Measurements from ENCODE around the gene UNC13D. TPM values are rescaled to one million over a fixed set of nuclear protein-coding genes. Genes with fewer than 3 reads are reported as not detected.

The UNC13D gene
- polyA plus RNA-seq, 1 donor (not counting 4 experiments of a cell fraction or from before 2014, with no cell fraction given) = 0.25 TPM

DNA sequence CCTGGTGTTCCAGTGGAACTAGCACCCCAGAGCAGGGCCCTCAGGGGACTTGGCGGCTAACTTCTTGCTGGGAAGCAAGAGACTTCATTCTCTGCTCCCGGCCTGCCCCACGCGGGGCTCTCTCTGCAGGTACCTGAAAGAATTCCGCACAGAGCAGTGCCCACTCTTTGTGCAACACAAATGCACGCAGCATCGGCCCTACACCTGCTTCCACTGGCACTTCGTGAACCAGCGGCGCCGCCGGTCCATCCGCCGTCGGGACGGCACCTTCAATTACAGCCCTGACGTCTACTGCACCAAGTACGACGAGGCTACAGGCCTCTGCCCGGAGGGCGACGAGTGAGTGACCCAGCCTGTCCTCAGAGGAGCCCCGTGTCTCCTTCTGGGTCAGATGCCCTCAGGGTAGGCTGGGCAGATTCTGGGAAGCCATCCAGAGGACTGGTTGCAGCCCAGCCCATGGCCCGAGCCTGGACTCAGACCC lies 34.5 kb downstream of the UNC13D start:
- Histone ChIP-seq H3K27me3 (ENCODE audit: control insufficient read depth, extremely low read depth, insufficient read depth, low read length) (no peaks in the 10 kb centered on the region), H3K36me3 (ENCODE audit: control insufficient read depth in 2 of 2, extremely low read depth in 1 of 2, insufficient read depth in 2 of 2, low read length in 2 of 2) (peaks cover 2 to 3% of the 10 kb centered on the region in 2 experiments), H3K4me2 (ENCODE audit: control insufficient read depth, extremely low read depth, insufficient read depth, low read depth, low read length) (peak overlapping the region; percentile 51), H4K20me1 (ENCODE audit: control insufficient read depth, extremely low read depth, insufficient read depth, low read length) (no peaks in the 10 kb centered on the region), H3K4me1 (ENCODE audit: control insufficient read depth, extremely low read depth, insufficient read depth, low read length) (peaks cover 25% of the 10 kb centered on the region), H3K9me3 (ENCODE audit: control insufficient read depth, low read depth, low read length) (no peaks in the 10 kb centered on the region), H3K4me3 (ENCODE audit: control insufficient read depth in 2 of 3, extremely low read depth in 1 of 3, insufficient read depth in 2 of 3, low read depth in 1 of 3, low read length in 3 of 3) (no peak overlapping the region), H3K27ac (ENCODE audit: control insufficient read depth, insufficient read depth, low read length) (peak overlapping the region; percentile 61), H2AFZ (ENCODE audit: control insufficient read depth, low read length) (no peak overlapping the region), H3K9me1 (ENCODE audit: control insufficient read depth, extremely low read depth, insufficient read depth, low read length) (peaks cover 3% of the 10 kb centered on the region), H3K9ac (ENCODE audit: control insufficient read depth, extremely low read depth, insufficient read depth, low read length) (peak overlapping the region; percentile 67), H3K79me2 (ENCODE audit: control insufficient read depth, insufficient read depth, low read length) (no peaks in the 10 kb centered on the region)
- dilution Hi-C loops (cut with MboI; ENCODE audit: extremely low pct_ligation_motif_present, low sequenced_read_pairs) = no loop called here
- no peak for TF ChIP-seq CTCF (optimal IDR thresholded peaks at IDR 0.05 in 1 of 3, IDR thresholded peaks at IDR 0.05 in 1 of 3, conservative IDR thresholded peaks at IDR 0.05 in 1 of 3; ENCODE audit: extremely low read depth in 1 of 3, insufficient read depth in 2 of 3, low read length in 3 of 3)
- TF ChIP-seq EZH2 (IDR thresholded peaks at IDR 0.05; ENCODE audit: low read length) = no peak
- DNase-seq (ENCODE audit: low read depth, low spot score) (no peak), FAIRE-seq (no peak)

DNA sequence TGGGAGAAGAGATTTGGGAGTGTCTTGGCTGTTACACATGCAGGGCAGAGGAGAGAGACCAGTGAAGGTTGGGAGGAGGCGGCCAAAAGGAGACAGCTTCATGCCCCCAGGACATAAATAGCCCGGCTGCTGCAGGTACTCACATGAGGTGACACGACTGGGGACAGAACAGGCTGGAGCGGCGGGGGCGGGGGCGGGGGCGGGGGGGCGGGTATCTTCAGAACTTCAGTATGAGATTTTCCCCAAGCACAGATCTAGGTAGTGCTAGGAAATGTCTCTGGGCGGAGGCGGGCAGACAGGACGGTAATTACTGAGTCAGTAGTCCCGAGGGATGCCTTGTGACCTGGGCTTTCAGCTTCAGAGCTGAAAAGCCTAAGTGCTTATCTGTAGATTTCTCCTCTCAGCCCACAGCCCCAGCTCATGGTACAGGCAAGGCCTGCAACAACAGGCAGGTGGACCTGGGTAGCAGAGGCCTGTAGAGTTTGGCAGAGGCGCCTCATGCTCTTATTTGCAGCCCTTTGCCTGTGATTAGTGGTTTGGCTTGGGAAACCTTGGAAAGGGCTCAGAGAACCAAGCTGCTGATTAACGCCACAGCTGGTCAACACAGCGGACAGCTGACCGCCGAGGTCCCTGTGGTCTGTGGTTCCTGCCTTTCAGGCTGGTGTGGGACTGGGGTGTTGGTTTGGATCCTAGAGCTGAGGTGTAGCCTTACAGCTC lies 35.1 kb downstream of the UNC13D start:
- FAIRE-seq = peak; percentile 70
- dilution Hi-C loops (cut with MboI; ENCODE audit: extremely low pct_ligation_motif_present, low sequenced_read_pairs) = no loop called here
- H3K36me3 ChIP-seq (ENCODE audit: control insufficient read depth in 2 of 2, extremely low read depth in 1 of 2, insufficient read depth in 2 of 2, low read length in 2 of 2) = peaks cover 2 to 3% of the 10 kb centered on the region in 2 experiments
- H3K4me2 ChIP-seq (ENCODE audit: control insufficient read depth, extremely low read depth, insufficient read depth, low read depth, low read length) = peak overlapping the region; percentile 51
- H2AFZ ChIP-seq (ENCODE audit: control insufficient read depth, low read length) = peak overlapping the region; percentile 27
- no peaks in the 10 kb centered on the region for H4K20me1 ChIP-seq (ENCODE audit: control insufficient read depth, extremely low read depth, insufficient read depth, low read length)
- H3K4me1 ChIP-seq (ENCODE audit: control insufficient read depth, extremely low read depth, insufficient read depth, low read length) = peaks cover 21% of the 10 kb centered on the region
- H3K9me1 ChIP-seq (ENCODE audit: control insufficient read depth, extremely low read depth, insufficient read depth, low read length) = peaks cover 3% of the 10 kb centered on the region
- no peak for TF ChIP-seq CTCF (optimal IDR thresholded peaks at IDR 0.05 in 1 of 3, IDR thresholded peaks at IDR 0.05 in 1 of 3, conservative IDR thresholded peaks at IDR 0.05 in 1 of 3; ENCODE audit: extremely low read depth in 1 of 3, insufficient read depth in 2 of 3, low read length in 3 of 3)
- H3K79me2 ChIP-seq (ENCODE audit: control insufficient read depth, insufficient read depth, low read length) = no peaks in the 10 kb centered on the region
- no peak for DNase-seq (ENCODE audit: low read depth, low spot score)
- peak overlapping the region; percentile 61 for H3K27ac ChIP-seq (ENCODE audit: control insufficient read depth, insufficient read depth, low read length)
- H3K9me3 ChIP-seq (ENCODE audit: control insufficient read depth, low read depth, low read length) = no peaks in the 10 kb centered on the region
- H3K4me3 ChIP-seq (ENCODE audit: control insufficient read depth in 2 of 3, extremely low read depth in 1 of 3, insufficient read depth in 2 of 3, low read depth in 1 of 3, low read length in 3 of 3) = no peak overlapping the region
- no peaks in the 10 kb centered on the region for H3K27me3 ChIP-seq (ENCODE audit: control insufficient read depth, extremely low read depth, insufficient read depth, low read length)
- H3K9ac ChIP-seq (ENCODE audit: control insufficient read depth, extremely low read depth, insufficient read depth, low read length) = peak overlapping the region; percentile 67
